ENCODE data around the gene LIX1L.

Gene LIX1L

GRCh38 chr1:145891587-145892485, 66.0 kb downstream of the LIX1L start:
- peak; percentile 99 for DNase-seq

- DNase-seq = no peak
Measured at GRCh38 chr1:145891143-145891542, 66.7 kb downstream of the LIX1L start.

- DNase-seq = no peak
Measured at GRCh38 chr1:145889722-145890121, 68.1 kb downstream of the LIX1L start.

GRCh38 chr1:145887631-145888030, 70.2 kb downstream of the LIX1L start:
- no peak for DNase-seq

GRCh38 chr1:145886816-145887215, 71.0 kb downstream of the LIX1L start:
- DNase-seq = no peak

- DNase-seq = no peak
Measured at GRCh38 chr1:145886390-145886789, 71.4 kb downstream of the LIX1L start.

GRCh38 chr1:145885738-145886287, 72.0 kb downstream of the LIX1L start, which contains the start of gene ANKRD35:
Gene ANKRD35 (minus strand): TSS chr1:145885866. CDS start chr1:145885758, 108 bp downstream.
- peak; percentile 73 for DNase-seq

GRCh38 chr1:145884675-145885074, 73.1 kb downstream of the LIX1L start:
- DNase-seq = peak; percentile 37

Measured in NCI-H226 (cell line).